Measurements from ENCODE around the gene GDF10. TPM values are rescaled to one million over a fixed set of nuclear protein-coding genes. Genes with fewer than 3 reads are reported as not detected.

GDF10 gene
- polyA plus RNA-seq, 1 of the 3 experiments (the other 2 are of a cell fraction): 0.02 TPM

- POLR2A ChIA-PET: no interaction called here
- no peak for DNase-seq
- Histone ChIP-seq H3K36me3 (replicated peaks in 1 of 2; ENCODE audit: control insufficient read depth in 1 of 2, insufficient read depth in 2 of 2, low read length in 1 of 2) (no peaks in the 10 kb centered on the region), H3K9me2 (no peaks in the 10 kb centered on the region), H3K4me2 (no peak overlapping the region), H3K27ac (ENCODE audit: low read depth in 2 of 2, low read length in 1 of 2) (no peak overlapping the region), H3F3A (replicated peaks; ENCODE audit: insufficient read depth) (no peaks in the 10 kb centered on the region), H3K4me3 (ENCODE audit: low read depth in 2 of 2, low read length in 1 of 2) (no peak overlapping the region), H3K9ac (no peak overlapping the region), H3K27me3 (ENCODE audit: insufficient read depth) (peaks cover 20% of the 10 kb centered on the region), H3K4me1 (ENCODE audit: control insufficient read depth in 1 of 2, insufficient read depth in 2 of 2, low read depth in 1 of 2, low read length in 1 of 2) (peaks cover 0 to 26% of the 10 kb centered on the region in 2 experiments; a peak in 1 of 4 replicates), H3K79me2 (ENCODE audit: insufficient read depth) (no peaks in the 10 kb centered on the region), H2AFZ (ENCODE audit: low read depth) (no peak overlapping the region), H3K9me3 (no peaks in the 10 kb centered on the region), H4K20me1 (ENCODE audit: insufficient read depth) (no peaks in the 10 kb centered on the region)
- TF ChIP-seq GABPA (IDR thresholded peaks at IDR 0.05; ENCODE audit: low read depth) (no peak), RCOR1 (IDR thresholded peaks at IDR 0.05; ENCODE audit: low read length) (no peak), CTCF (IDR thresholded peaks at IDR 0.05) (no peak), CHD2 (IDR thresholded peaks at IDR 0.05; ENCODE audit: low read length, partially characterized antibody) (no peak), RXRA (IDR thresholded peaks at IDR 0.05; ENCODE audit: borderline replicate concordance, low read depth) (no peak)
- CTCF ChIA-PET: no interaction called here
- WGBS (ENCODE audit: low lambda C conversion rate): 34% methylated on average over 5 of the region's 5 CpGs
Observed at GRCh38 chr10:47294501-47294900, 5.5 kb upstream of the GDF10 start.

GRCh38 chr10:47295411-47295810 lies 4.6 kb upstream of the GDF10 start:
- Histone ChIP-seq H3K9me2 (no peaks in the 10 kb centered on the region), H3K4me3 (ENCODE audit: low read depth in 2 of 2, low read length in 1 of 2) (no peak overlapping the region), H3K27me3 (ENCODE audit: insufficient read depth) (peaks cover 27% of the 10 kb centered on the region), H3K4me1 (ENCODE audit: control insufficient read depth in 1 of 2, insufficient read depth in 2 of 2, low read depth in 1 of 2, low read length in 1 of 2) (peaks cover 0 to 27% of the 10 kb centered on the region in 2 experiments; a peak in 1 of 4 replicates), H3K9ac (no peak overlapping the region), H3K9me3 (no peaks in the 10 kb centered on the region), H3K27ac (ENCODE audit: low read depth in 2 of 2, low read length in 1 of 2) (no peak overlapping the region; a peak in 1 of 4 replicates), H3F3A (replicated peaks; ENCODE audit: insufficient read depth) (no peaks in the 10 kb centered on the region), H3K4me2 (no peak overlapping the region), H3K36me3 (replicated peaks in 1 of 2; ENCODE audit: control insufficient read depth in 1 of 2, insufficient read depth in 2 of 2, low read length in 1 of 2) (no peaks in the 10 kb centered on the region), H3K79me2 (ENCODE audit: insufficient read depth) (no peaks in the 10 kb centered on the region), H4K20me1 (ENCODE audit: insufficient read depth) (no peaks in the 10 kb centered on the region), H2AFZ (ENCODE audit: low read depth) (no peak overlapping the region)
- POLR2A ChIA-PET: no interaction called here
- 44% methylated on average over 5 of the region's 5 CpGs for WGBS (ENCODE audit: low lambda C conversion rate)
- CTCF ChIA-PET: interaction anchor here (1.0 to 3.7 kb wide), 2 partner anchors 17 to 271 kb away, joined by 5 to 17 read pairs; no protein-coding TSS in a partner anchor
- no peak for DNase-seq
- no peak for TF ChIP-seq MAX (IDR thresholded peaks at IDR 0.05; ENCODE audit: low read depth)
- no peak for TF ChIP-seq ELF1 (IDR thresholded peaks at IDR 0.05)
- TF ChIP-seq IRF3 (IDR thresholded peaks at IDR 0.05; ENCODE audit: low read depth, low read length): no peak
- TF ChIP-seq SIN3A (IDR thresholded peaks at IDR 0.05; ENCODE audit: borderline replicate concordance, low read depth, low read length): no peak
- TF ChIP-seq EP300 (IDR thresholded peaks at IDR 0.05; ENCODE audit: borderline replicate concordance in 1 of 2, low read depth in 1 of 2, low read length in 1 of 2): no peak
- no peak for TF ChIP-seq RFX5 (IDR thresholded peaks at IDR 0.05; ENCODE audit: low read length)
- TF ChIP-seq GATA2 (CRISPR knock-in tag; IDR thresholded peaks at IDR 0.05): no peak
- TF ChIP-seq FOXJ3 (CRISPR knock-in tag; IDR thresholded peaks at IDR 0.05): no peak
- no peak for TF ChIP-seq JUND (IDR thresholded peaks at IDR 0.05)
- TF ChIP-seq USF1 (IDR thresholded peaks at IDR 0.05; ENCODE audit: borderline replicate concordance, low read depth): no peak
- no peak for TF ChIP-seq RCOR1 (IDR thresholded peaks at IDR 0.05; ENCODE audit: low read length)
- TF ChIP-seq PBX3 (IDR thresholded peaks at IDR 0.05): no peak
- TF ChIP-seq FOXM1 (IDR thresholded peaks at IDR 0.05; ENCODE audit: low read depth): no peak
- TF ChIP-seq ZBTB33 (IDR thresholded peaks at IDR 0.05; ENCODE audit: borderline replicate concordance, low read depth): no peak
- no peak for TF ChIP-seq RXRA (IDR thresholded peaks at IDR 0.05; ENCODE audit: borderline replicate concordance, low read depth)
- TF ChIP-seq FOSL2 (IDR thresholded peaks at IDR 0.05; ENCODE audit: borderline replicate concordance, low read depth): no peak
- TF ChIP-seq CHD2 (IDR thresholded peaks at IDR 0.05; ENCODE audit: low read length, partially characterized antibody): no peak
